GM19468 (cell line): ENCODE results near the gene FCER2.
"Not testable (repeated sequence)": the region's sequence is repeated elsewhere in the genome, so short reads cannot be mapped to it uniquely, and the experiment has no call there.

ENCODE experiments used
- ATAC-seq: cut with Tn5 transposase; IDR thresholded peaks from one replicate; pipeline ENCODE4 v1.9.1; 2021; ENCODE audit warnings: mild to moderate bottlenecking, moderate library complexity, moderate number of reproducible peaks; ENCODE audit not compliant: unreplicated experiment; ENCODE audit errors: extremely low read depth

The FCER2 gene

DNA sequence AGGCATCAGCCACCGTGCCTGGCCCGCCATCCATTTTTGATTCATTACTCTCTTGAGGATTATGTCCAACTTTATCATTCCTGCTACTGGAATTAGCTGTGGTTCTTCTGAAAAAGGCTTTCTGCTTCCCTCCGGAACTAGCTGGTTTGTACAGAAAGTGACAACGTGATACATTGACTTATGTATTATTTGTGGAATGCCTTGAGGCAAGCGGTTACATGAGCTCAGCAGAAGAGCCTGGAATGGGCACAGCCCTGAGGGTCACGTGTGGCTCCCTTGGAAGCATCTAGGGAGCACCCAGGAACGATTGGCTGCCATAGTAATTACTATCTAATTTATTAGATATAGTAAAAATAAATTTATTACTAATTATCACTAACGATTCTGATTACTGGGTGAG lies 47.5 kb downstream of the FCER2 start:
- no peak for ATAC-seq

GRCh38 chr19:7652061-7652641 lies 49.8 kb downstream of the FCER2 start:
- no peak for ATAC-seq

- ATAC-seq = no peak
Measured at GRCh38 chr19:7650148-7650547, 51.8 kb downstream of the FCER2 start.

DNA sequence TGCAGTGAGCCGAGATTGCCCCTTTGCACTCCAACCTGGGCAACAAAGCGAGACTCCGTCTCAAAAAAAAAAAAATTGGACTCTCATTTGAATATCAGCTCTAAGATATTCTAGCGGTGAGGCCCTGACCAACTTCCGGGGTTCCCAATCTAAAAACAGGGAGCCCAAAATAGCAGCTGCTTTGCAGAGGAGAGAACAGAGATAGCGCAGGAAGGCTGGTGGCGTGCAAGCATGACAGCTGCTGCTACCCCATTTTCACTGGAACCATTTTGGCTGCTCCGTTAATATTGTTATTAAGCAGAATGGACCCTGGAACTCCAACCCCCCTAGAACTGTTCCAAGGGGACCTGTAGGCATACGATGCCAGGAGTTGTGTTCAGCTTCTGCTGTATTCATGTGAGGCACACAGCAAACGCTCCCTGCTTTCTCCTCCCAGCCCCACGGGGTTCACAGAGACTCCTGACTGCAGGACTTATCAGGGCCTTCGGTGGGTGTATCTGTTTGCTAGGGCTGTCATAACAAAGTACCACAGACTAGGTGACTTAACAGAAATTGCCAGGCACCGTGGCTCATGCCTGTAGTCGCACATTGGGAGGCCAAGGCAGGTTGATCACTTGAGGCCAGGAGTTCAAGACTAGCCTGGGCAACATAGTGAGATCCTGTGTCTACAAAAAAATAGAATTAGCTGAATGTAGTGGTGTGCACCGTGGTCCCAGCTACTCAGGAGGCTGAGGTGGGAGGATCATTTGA lies 53.5 kb downstream of the FCER2 start:
- no peak for ATAC-seq

DNA sequence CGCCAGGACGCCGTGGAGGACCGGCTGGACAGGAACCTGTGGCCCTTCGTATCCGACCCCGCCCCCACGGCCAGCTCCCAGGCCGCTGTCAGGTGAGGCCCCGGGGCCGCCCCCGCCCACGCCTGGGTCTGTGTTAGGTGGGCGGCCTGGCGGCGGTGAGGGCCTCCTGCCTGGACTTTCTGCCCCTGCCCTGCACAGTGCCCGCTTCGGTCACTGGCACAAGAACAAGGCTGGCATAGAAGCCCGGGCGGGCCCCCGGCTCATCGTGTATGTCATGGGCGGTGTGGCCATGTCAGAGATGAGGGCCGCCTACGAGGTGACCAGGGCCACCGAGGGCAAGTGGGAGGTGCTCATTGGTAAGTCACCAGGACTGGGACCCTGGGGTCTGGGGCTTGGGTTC lies 54.8 kb downstream of the FCER2 start:
- no peak for ATAC-seq

- no peak for ATAC-seq
Measured at GRCh38 chr19:7646426-7646700, 55.6 kb downstream of the FCER2 start.

- no peak for ATAC-seq
Measured at GRCh38 chr19:7645656-7646425, 56.1 kb downstream of the FCER2 start.

- ATAC-seq = no peak
Measured at GRCh38 chr19:7645163-7645562, 56.8 kb downstream of the FCER2 start.

DNA sequence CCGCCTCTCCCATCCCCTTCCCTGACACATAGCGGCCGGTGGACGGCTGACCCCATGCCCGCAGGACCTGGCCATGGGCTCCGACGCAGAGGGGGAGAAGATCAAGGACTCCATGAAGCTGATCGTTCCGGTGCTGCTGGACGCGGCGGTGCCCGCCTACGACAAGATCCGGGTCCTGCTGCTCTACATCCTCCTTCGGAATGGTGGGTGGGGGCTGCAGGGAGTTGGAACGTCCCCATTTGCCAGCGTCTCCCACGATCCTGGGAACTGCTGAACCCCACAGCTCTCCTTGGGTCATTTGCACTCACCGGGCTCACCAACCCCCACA lies 57.4 kb downstream of the FCER2 start:
- no peak for ATAC-seq

- not testable (repeated sequence) for ATAC-seq
Measured at GRCh38 chr19:7643629-7644549, 58.0 kb downstream of the FCER2 start.

DNA sequence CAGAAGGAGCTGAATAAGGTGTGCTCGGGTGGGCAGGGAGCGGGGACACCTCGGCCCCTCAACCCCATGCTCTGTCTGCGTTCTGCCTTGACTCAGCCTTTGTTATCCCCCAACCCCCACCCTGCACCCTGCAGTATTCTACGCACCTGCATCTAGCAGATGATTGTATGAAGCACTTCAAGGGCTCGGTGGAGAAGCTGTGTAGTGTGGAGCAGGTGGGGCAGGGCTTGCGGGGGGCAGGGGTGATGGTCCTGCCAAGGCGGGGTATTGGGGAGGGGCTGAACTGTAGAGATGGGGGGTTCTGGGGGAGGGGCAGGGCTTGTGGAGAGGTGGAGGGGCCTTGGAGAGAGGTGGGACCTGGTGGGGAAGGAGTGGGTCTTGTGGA lies 58.9 kb downstream of the FCER2 start:
- ATAC-seq = no peak

- no peak for ATAC-seq
Measured at GRCh38 chr19:7642295-7643030, 59.5 kb downstream of the FCER2 start.

GRCh38 chr19:7641290-7642276 lies 60.3 kb downstream of the FCER2 start:
- no peak for ATAC-seq

DNA sequence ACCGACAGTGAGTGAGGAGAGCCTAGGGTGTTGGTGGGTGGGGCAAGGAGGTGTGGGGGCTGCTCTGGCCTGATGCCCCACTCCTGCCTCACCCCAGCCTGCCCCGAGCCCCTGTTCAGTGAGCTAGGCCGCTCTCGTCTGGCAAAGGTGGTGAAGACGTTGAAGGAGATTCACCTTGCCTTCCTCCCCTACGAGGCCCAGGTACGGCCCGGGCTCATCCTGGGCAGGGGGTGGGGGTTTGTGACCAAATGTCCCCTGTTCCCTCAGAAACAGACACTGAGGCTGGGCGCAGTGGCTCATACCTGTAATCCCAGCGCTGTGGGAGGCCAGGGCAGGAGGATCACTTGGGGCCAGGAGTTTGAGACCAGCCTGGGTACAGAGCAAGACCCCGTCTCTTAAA lies 61.1 kb downstream of the FCER2 start:
- ATAC-seq = no peak

GRCh38 chr19:7639863-7640348 lies 62.0 kb downstream of the FCER2 start:
- ATAC-seq = no peak

DNA sequence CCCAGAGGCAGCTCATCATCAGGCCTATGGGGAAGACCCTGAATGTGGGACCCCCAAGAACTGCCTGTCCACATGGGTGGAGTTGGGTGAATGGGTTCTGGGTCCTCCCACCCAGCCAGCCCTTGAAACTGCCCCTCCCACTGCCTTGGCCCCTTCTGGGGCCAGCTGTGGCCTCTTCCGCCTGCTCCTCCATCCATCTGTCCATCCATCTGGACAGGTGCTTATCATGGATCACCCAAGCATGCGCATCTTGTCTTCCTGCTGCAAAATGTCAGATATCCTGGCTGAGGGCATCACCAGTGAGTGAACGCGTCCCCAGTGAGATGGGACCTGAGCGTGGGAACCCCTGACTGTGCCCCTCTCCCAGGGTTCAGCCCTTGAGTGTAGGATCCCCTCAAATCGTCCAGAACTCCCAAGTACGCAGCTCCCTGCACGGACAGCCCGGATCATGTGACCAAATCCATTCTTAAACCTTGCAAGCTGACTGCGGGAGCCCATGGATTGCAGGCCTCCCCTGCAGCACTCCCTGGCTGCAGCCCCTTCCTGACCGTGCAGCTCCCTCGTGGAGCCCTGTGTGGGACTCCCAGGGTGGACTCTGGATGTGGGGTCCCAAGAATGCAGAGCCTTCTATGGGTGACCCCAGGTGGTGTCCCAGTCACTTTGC lies 63.0 kb downstream of the FCER2 start:
- no peak for ATAC-seq
